Activated CD4-positive, CD25-positive, alpha-beta regulatory T cell treated with anti-CD3 and anti-CD28 coated beads, Interleukin-2, amount 50 U/mL, for 24 hours (primary cell): Measurements from ENCODE around the gene EXOC4.

ENCODE experiments used
- ATAC-seq, 2 donors: fragments of 150-1000 bp; cut with Tn5 transposase; one replicate each; pipeline ENCODE4 v1.10.0; 2021; ENCODE audit warnings: mild to moderate bottlenecking in 1 of 2, moderate library complexity in 1 of 2

The EXOC4 gene

DNA sequence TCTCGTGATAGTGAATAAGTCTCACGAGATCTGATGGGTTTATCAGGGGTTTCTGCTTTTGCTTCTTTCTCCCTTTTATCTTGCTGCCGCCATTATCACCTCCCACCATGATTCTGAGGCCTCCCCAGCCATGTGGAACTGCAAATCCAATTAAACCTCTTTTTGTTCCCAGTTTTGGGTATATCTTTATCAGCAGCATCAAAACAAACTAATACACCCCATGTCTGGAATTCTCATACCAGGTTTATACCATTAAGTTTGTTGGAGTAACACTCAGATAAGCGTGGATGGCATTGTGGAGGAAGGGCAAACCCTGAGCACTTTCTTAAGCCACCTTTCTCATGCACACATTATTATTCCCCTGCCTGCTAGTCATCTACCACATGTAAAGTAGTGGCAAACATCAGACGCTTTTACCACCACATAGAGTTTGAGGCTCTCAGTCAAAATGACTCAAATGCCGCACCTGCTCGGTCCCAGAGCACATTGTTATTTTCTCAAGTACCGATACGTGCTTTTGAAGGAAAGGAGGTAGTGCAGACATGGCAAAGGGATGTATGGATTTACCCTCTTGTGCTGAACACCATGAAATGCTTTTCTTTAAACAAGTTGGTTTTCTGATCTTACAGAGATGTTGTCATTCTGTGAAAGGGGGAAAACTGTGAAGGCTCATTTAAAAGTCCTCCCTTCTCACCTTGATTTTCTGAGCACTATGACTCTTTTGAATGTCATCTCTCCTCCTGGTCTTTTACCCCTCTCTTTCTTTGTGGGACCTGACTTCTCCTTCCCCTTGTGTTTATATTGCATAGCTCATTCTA, 429.7 kb downstream of the EXOC4 start:
- peak; percentile 41 to 51 for ATAC-seq

DNA sequence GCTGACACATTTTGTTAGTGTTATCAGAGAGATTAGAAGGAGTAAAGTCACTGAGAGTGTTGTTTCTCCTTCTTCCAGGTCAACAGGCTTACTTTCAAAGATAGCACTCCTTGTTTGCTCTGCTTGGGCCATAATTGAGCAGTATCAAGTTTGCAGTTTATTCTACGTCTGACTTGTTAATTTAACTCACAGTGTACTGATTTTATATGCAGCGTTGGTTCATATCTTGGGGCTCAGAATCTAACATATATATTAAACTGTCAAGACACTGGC, 430.2 kb downstream of the EXOC4 start:
- ATAC-seq: no peak

DNA sequence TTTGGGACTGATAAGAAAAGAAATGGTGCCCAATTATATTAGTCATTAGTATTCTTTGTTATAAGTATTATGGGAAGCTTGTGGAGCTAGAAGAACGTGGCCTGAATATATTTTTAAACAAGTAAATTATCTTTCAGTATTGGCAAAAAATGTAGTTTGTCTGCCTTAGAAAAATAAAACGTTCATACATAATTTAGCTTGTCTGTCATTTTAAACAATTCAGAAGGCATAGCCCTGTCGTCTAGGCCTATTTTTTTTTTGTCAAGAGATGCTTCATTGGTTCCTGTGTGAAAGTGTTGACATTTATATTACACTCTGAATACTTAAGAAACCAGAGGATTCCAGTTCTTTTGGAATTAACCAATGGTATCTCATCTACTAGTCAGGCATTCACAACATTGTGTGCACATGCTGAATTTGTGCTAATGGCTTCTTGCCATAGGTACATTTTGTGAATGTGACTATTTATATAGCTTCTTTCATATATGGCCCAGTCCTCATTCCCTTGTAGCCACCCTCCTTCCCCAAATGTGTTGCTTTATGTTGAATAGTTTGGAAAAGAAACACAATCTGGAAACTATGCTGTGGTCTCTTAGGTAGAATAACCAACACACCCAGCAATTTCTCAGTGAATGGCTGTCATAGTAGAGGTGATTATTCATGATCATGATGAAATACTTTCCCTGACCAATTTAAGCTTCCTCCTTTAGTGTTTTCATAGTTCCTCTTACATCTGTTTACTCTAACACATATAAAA, 435.8 kb downstream of the EXOC4 start:
- no peak for ATAC-seq

DNA sequence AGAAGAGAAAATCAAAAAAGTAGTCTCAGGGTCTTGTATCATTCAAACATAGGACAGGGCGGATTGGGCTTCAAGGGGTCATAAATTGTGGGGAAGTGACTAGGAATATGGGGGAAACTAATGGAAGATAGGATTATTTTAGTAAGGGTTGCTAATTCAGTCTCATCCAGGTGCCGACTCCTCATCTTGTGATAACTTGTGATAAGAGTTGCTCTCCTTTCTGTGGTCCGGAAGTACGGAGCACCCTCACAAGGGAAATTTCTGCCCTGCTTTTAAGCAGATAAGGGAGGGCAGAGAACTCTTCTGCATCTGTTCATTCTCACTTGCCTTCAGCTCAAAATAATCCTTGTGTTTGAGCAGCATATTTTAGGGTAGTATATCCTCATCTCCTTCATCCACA, 437.9 kb downstream of the EXOC4 start:
- ATAC-seq: no peak

DNA sequence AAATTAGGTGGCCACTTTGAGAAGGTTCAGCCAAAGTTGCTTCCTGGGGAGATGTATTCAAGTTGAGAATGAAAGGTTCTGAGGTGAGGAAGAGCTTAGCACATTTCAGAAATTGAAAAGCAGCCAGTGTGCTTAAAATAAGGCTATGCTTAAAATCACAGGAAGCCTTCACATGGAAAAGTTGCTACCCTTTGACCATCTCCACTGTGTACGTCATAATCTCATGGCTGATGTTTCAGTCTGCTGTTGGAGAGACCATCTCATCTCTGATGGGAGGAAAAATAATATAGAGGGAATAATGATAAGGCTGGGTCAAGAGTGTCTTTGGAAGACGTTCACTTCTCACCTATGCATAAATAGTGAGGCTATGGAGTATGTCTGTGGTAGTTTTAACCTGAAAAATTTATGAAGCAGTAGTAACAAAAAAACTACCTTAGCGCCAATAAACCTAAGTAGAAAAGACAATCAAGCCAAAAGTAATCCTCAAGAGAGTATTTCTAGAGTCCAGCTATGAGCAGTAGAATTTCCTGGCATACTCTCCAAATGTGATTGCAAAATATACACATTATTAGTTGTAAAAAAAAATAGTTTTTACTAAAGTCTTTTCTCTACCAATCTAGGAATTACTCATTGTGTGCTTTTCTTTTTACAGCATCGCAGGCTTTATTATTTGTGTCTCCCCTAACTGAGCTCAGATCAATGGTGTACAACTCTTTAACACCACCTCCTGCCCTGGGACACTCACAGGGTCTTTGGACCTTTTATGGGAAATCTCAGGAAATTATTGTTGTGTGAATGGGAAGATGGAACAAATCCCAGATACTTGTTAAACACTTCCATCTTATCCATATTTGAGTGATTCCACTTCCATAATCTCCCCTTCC, 439.1 kb downstream of the EXOC4 start:
- no peak for ATAC-seq

DNA sequence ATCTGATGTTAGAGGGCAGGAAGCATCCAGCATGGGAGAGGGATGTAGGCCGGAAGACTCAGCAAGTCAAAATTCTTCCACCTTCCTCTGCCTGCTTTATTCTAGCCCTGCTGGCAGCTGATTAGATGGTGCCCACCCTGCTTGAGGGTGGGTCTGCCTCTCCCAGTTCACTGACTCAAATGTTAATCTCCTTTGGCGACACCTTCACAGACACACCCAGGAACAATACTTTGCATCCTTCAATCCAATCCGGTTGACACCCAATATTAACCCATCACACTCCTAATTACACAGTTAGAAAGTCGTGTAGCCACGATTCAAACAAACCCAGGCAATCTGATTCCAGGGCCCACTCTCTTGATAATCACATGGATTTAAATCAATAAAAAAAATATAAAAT, 440.4 kb downstream of the EXOC4 start:
- ATAC-seq: no peak

DNA sequence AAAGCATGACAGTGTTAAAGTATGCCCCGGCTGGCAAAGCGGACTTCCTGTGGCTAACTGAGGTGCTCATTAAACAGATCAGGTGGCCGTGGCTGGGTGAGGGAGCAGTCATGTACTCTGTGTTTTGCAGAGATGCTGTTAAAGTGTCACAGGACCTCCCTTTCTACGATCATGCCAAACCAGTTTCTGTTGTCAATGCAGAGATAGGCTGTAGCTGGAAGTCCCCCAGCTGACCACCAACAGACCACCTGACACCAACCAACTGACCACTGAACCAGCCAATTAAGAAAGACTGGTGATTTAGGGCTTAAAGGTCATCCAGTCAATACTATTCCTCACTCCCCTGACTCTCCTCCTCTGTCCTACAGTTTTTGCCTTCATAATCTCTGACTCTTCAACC, 443.2 kb downstream of the EXOC4 start:
- ATAC-seq: no peak

DNA sequence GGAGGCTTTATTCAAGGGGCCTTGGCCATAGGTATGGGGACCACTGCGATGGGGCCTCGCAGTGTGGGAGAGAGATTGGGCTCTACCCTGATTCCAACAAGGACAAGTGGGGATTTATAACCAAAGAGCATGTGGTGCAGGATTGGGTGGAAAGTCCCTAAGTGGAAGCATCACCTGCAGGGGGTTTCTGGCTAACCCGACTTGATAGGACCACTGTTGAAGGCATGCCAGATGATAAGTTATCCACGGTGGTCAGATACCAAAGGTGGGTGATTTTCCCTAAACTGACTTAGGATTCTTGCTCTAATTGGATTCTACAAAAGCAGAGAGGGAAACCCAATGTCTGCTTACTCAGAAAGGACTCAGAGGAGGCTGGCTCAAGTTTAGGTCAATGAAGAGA, 444.7 kb downstream of the EXOC4 start:
- ATAC-seq: no peak

DNA sequence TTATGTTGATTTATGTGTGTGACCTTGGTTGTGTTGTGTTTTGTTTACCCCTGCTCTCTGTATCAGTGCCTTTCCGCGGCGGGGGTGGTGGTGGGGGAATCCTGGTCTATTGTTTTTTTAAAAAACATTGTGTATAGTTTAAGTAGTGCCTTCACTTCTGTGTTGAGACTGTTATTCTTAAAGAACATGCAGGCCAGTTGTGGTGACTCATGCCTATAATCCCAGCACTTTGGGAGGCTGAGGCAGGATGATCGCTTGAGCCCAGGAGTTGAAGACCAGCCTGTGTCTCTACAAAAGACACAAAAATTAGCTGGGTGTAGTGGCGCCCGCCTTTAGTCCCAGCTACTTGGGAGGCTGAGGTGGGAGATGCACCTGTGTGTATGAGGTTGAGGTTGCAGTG, 445.2 kb downstream of the EXOC4 start:
- ATAC-seq: no peak

DNA sequence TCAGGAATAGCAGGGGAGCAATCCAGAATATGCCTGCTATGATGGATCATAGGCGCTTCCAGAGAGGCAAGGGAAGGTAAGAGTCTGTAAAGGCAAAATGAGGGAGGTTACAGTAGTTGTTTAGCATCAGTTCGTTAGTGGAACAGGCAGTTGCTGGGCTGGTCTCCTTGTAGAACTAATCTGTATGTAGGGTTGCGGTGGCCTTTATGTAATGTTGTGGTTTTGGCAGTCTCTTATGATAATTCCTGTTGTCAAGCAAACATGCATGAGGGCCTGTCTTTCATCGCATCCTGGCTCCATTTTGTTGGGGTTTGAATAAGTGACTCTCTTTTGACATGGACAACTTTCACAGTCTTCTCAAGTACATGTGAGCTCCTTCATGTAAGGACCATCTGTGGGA, 446.5 kb downstream of the EXOC4 start:
- ATAC-seq: no peak

DNA sequence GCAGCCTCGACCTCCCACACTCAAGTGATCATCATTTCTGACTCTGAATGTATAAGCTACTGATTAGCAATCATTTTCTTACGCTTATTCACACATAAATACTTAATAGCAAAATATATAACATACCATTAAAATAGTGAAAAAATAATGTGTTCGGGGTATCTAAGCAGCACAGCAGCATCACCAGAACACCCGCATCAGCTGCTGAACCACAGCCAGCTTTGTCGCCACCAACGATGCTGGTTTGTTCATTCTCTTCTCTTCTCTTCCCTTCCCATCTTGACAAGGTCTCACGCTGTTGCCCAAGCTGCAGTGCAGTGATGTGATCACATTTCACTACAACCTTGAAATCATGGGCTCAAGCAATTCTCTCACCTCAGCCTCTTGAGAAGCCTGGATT, 449.2 kb downstream of the EXOC4 start:
- no peak for ATAC-seq

DNA sequence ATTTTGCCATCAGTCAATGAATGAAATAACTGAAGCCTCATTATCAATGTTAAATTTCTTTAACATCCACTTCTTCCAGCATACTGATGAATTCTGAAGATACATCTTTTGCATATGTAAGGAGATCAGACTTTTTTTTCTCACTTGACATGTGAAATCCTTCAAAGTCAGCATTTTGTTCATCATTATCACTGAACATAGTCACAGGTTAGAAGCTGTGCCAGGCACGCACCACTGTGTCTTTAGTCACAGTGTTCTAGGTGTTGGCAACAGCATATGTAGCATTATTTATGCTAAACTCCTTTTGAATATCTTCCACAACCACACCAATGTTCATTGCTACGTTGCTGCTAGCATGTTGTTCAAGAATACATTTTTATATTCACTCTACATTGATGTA, 450.1 kb downstream of the EXOC4 start:
- no peak for ATAC-seq

DNA sequence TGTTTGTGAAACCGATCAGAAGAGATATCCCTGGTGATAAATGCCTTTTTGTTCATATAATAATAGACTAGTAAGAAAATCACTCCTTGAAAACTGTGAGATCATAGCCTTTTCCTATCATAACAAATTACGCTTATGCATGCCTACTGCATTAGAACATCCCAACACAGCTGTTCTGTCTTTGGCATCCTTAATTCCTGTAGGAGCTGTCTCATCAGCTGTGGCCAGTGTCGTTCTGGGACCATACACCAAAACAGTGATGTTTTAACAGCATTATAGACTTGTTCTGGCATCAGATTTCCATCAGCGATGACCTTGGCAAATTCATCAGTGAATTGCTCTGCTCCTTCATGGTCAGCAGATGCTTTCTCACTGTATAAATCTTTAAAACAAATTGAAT, 450.7 kb downstream of the EXOC4 start:
- no peak for ATAC-seq

DNA sequence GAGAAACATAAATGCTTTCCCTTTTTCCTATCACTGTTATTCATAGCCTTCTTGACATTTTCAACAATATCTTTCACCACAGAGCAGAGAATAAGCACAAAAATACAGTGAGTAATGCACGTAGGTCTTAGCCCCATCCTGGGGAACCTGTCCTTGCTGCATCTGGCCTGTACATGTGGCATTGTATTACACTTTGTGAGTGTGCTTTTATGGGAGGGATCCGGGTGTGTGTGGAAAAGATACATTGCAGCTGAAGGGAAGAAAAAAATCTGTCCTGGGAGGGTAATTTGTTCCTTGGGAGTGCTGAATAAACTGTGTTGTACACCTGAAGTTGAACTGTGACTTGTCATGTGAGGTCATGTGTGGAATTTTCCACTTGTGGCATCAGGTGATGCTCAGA, 451.6 kb downstream of the EXOC4 start:
- ATAC-seq: no peak

DNA sequence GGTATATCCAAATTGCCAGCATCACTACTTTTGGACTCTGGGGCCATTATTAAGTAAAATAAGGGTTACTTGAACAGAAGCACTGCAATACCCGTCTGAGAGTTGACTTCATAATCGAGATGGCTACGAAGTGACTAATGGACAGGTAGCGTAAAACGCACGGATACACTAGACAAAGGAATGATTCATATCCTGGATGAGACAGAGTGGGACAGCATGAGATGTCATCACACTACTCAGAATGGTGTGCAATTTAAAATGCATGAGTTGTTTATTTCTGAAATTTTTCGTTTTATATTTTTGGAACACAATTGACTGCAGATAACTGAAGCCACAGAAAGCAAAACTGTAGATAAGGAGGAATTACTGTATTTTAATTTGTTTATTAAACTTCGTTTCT, 452.7 kb downstream of the EXOC4 start:
- peak in 1 of 2 donors; percentile 92 for ATAC-seq

DNA sequence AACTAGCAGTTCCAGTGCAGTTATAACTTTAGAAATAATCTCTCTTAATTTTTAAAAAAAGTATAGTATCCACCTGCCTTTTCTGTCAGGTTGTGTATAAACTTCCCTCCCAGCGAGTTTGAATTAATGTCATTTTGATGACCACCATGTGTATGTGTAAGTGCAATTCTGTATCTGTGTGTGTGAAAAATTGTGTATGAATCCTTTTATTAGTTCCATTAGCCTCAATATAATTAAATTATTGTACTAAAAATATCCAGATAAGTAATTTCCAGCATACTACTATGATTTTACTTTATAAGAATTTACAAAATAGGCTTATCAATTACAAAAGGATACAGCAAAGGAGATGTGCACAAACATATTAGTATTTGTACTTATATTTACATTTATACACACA, 453.1 kb downstream of the EXOC4 start:
- ATAC-seq: no peak

DNA sequence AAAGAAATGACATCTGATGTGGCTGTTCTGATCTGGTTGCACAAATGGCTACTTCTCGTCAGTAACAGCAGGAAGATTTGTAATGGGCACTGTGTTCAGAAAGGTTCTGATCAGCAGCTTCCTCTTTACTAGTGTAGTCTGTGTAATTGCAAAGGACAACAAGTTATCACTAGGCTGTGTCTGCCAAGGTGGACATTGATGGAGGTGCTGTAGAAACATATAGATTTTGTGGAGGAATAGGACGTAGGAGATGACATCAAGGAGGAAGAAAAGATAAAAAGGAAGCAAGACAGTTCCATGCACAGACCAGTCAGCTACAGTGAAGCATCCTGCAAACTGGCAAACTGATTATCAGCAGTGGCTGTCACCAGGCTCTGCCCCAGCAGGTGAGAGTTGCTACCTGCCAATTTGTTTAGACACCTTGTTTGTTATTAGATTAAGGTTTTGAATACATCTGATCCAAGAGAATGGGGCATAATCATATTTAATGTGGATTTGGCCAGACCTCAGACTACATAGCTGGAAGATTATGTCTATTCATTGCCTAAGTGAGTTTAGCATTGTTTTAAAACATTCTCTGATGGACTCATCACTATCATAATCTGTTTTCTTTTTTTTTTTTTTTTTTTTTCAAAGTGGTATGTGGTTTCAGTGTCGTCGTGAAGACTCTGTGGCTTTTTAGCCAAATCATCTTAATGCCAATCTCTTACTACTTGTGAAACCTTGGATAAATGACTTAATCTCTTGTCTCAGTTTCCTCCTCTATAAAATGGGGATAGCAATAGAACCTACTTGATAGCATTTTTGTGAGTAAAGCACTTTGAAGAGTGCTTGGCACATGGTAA, 456.4 kb downstream of the EXOC4 start:
- ATAC-seq: no peak

DNA sequence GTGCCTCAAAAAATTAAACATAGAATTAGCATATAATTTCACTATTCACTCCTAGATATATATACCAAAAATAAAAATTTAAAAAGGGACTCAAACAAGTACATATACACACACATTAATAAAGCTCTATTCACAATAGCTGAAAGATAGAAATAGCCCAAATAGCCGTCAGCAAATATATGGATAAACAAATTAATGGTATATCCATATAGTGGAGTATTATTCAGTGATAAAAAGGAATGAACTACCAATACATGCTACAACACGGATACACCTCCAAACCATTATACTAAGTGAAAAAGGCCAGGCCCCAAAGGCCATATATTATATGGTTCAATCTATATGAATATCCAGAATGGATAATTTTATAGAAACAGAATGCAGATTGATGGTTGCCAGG, 459.7 kb downstream of the EXOC4 start:
- ATAC-seq: no peak

DNA sequence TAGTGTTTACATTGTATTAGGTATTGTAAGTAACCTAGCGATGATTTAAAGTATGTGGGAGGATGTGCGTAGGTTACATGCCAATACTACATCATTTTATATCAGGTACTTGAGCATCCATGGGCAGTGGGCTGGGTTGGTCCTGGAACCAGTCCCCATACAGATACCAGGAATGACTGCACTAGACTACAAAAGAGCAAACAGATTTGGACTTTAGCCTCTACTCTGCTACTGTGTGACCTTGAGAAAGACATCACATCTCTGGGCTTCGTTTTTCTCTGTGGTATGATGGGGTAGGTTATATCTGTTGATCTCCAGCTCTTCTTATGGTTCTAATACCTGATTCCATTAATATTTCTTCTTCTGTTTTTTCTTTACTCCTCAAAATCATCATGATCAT, 461.8 kb downstream of the EXOC4 start:
- ATAC-seq: no peak

DNA sequence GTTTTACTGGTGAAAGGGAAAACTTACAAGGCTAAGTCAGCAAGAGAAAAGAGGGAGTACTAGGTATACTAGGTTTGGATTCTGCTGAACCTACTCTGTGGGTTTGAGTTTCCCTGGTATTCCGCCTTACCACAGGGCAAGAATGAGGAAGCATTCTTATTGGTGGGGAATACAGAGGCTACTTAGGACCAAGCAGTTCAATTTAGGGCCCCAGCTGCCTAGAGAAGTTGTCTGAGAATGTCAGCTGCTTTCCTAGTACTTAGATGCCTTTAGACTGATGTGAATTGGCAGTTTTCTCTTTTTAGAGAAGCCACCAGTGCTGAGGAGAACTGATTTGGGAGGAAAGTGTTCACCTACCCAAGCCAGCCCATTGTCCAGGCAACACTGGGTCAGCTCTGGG, 465.3 kb downstream of the EXOC4 start:
- no peak for ATAC-seq

DNA sequence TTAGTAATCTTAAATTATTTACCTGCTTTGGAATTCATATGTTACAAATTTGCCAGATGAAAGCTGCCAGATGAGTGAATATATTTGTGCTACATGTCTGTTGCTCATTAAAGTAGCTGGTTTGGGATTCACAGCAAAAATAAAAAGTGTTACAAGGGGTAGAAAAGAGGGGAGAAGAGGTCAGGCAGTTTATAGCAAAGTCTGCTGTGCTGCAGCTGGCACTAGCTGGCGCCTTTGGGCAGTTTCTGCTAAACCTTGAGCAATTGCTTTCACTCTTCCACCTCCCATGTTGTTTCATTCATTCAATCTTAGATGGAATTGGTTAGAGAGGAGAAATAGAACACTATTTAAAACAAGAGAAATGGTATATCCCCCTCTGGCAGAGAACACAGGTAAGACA, 470.2 kb downstream of the EXOC4 start:
- ATAC-seq: no peak

DNA sequence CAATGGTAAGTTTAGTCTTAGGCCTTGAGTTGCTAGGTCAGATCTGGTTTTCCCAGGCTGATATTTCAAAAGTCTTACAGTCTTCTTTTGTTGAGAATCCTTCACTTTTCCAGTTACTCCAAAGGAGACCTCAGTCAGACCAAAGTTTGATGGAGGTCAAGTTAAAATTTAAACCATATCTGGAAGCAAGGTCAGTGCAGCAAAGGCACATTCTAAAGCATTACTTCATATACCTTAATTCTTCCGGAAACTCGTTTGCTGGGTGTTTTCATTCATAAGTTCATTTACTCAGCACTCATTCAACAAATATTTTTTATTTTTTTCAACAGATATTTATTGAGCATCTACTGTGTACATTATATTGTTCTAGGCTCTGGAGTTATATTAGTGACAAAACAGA, 471.3 kb downstream of the EXOC4 start:
- ATAC-seq: no peak

DNA sequence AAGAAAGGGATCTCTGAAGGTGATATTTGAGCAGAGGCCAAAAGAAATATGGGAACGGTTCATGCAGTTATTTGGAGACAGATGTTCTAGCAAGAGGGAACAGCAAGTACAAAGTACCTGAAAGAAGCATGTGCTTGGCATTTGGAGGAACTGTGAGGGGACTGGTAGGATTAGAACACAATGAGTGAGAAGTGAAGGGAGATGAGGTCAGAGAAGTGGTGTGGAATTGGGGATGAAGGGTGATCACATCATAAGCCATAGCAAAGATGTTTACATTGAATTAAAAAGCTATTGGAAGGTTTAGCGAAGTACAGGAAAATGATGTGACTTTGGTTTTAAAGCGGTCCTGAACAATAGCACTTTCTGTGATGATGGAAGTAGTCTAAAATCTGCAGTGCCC, 471.8 kb downstream of the EXOC4 start:
- no peak for ATAC-seq
